GM23338 (cell line): ENCODE results near the gene PIH1D2. TPM values are rescaled to one million over a fixed set of nuclear protein-coding genes. Genes with fewer than 3 reads are reported as not detected.

Source experiments
- ATAC-seq: fragments of 200-7000 bp; cut with Tn5 transposase; 3 replicates; pipeline ENCODE4 v1.9.1; 2020
- DNase-seq: peaks from one replicate; pipeline ENCODE4 v3.0.0-alpha.2; 2015; ENCODE audit warnings: low spot score
- H2AFZ ChIP-seq: fragments of 200-600 bp; sonication (generic); 2 replicates; pipeline ENCODE4 v1.8.0; 2016; ENCODE audit warnings: antibody characterized with exemption, mild to moderate bottlenecking, moderate library complexity
- H3F3A ChIP-seq: fragments of 200-600 bp; sonication (generic); replicated peaks from 2 replicates; pipeline ENCODE4 v1.8.0; 2017; ENCODE audit warnings: antibody characterized with exemption, mixed run types, low read depth
- H3K27ac ChIP-seq: fragments of 200-600 bp; sonication (generic); 2 replicates; pipeline ENCODE4 v1.6.1; 2016; ENCODE audit warnings: low read depth
- H3K27me3 ChIP-seq: fragments of 200-600 bp; sonication (generic); 2 replicates; pipeline ENCODE4 v1.8.0; 2016; ENCODE audit warnings: mild to moderate bottlenecking, mixed run types, moderate library complexity; ENCODE audit not compliant: insufficient read depth
- H3K36me3 ChIP-seq: fragments of 200-600 bp; sonication (generic); 2 replicates; pipeline ENCODE4 v1.8.0; 2016; ENCODE audit warnings: mild to moderate bottlenecking; ENCODE audit not compliant: insufficient read depth
- H3K4me1 ChIP-seq: fragments of 200-600 bp; sonication (generic); 2 replicates; pipeline ENCODE4 v1.8.0; 2016; ENCODE audit warnings: mild to moderate bottlenecking, moderate library complexity; ENCODE audit not compliant: insufficient read depth
- H3K4me2 ChIP-seq: fragments of 200-600 bp; sonication (generic); 2 replicates; pipeline ENCODE4 v1.7.1; 2017; ENCODE audit warnings: mixed run types
- H3K4me3 ChIP-seq: fragments of 200-600 bp; sonication (generic); 2 replicates; pipeline ENCODE4 v1.6.1; 2016; ENCODE audit warnings: mixed run types
- H3K79me2 ChIP-seq: fragments of 200-600 bp; sonication (generic); replicated peaks from 2 replicates; pipeline ENCODE4 v1.8.0; 2017; ENCODE audit warnings: mild to moderate bottlenecking; ENCODE audit not compliant: insufficient read depth
- H3K9me2 ChIP-seq: fragments of 200-600 bp; sonication (generic); 2 replicates; pipeline ENCODE4 v1.8.0; 2017; ENCODE audit not compliant: insufficient read depth
- H4K20me1 ChIP-seq: fragments of 200-600 bp; sonication (generic); replicated peaks from 2 replicates; pipeline ENCODE4 v1.8.0; 2017; ENCODE audit warnings: mild to moderate bottlenecking; ENCODE audit not compliant: insufficient read depth
- H3K27ac Mint-ChIP-seq: 2 replicates; pipeline ENCODE4 v1.8.0; 2020; ENCODE audit warnings: inconsistent platforms, mild to moderate bottlenecking, moderate library complexity, mixed read lengths
- H3K27me3 Mint-ChIP-seq: 3 replicates; pipeline ENCODE4 v1.8.0; 2022; ENCODE audit warnings: low read depth, mild to moderate bottlenecking, moderate library complexity, mixed read lengths, inconsistent platforms; ENCODE audit not compliant: insufficient read depth, poor library complexity
- H3K36me3 Mint-ChIP-seq: 3 replicates; pipeline ENCODE4 v1.8.0; 2021; ENCODE audit warnings: low read depth, mild to moderate bottlenecking, inconsistent platforms, moderate library complexity, mixed read lengths
- H3K4me1 Mint-ChIP-seq: 3 replicates; pipeline ENCODE4 v1.8.0; 2020; ENCODE audit warnings: mild to moderate bottlenecking, inconsistent platforms, mixed read lengths
- H3K4me3 Mint-ChIP-seq: 3 replicates; pipeline ENCODE4 v1.8.0; 2021; ENCODE audit warnings: moderate library complexity, mild to moderate bottlenecking, inconsistent platforms, mixed read lengths
- H3K9me3 Mint-ChIP-seq: 3 replicates; pipeline ENCODE4 v1.8.0; 2020; ENCODE audit warnings: moderate library complexity, mild to moderate bottlenecking, inconsistent platforms, mixed read lengths
- CREB1 ChIP-seq: fragments of 250-450 bp; sonication (Bioruptor Pico); IDR thresholded peaks from 2 replicates; pipeline ENCODE4 v1.5.0; 2020; ENCODE audit warnings: low read depth, mild to moderate bottlenecking, moderate library complexity
- CTCF ChIP-seq, 2 experiments: fragments of 200-600 bp in 1 of 2; sonication (generic) in 1 of 2; conservative IDR thresholded peaks; 2 replicates each; pipeline versions ENCODE4 v1.5.1 to v1.6.1; 2016 to 2017; ENCODE audit warnings: antibody characterized with exemption in 2 of 2, low read depth in 2 of 2, mild to moderate bottlenecking in 2 of 2, moderate library complexity in 1 of 2
- EZH2 ChIP-seq: fragments of 200-600 bp; sonication (generic); IDR thresholded peaks from one replicate; pipeline ENCODE4 v1.8.0; 2017; ENCODE audit warnings: antibody characterized with exemption, mild to moderate bottlenecking, low read depth; ENCODE audit not compliant: unreplicated experiment
- JUNB ChIP-seq: IDR thresholded peaks from one replicate; pipeline ENCODE4 v1.6.1; 2016; ENCODE audit warnings: antibody characterized with exemption; ENCODE audit not compliant: unreplicated experiment
- REST ChIP-seq: IDR thresholded peaks from one replicate; pipeline ENCODE4 v1.6.1; 2018; ENCODE audit warnings: antibody characterized with exemption; ENCODE audit not compliant: unreplicated experiment
- ZNF114 ChIP-seq: fragments of 250-450 bp; sonication (Bioruptor Pico); IDR thresholded peaks from 2 replicates; pipeline ENCODE4 v1.5.0; 2020; ENCODE audit warnings: mild to moderate bottlenecking, moderate library complexity
- ZNF462 ChIP-seq: fragments of 250-450 bp; sonication (Bioruptor Pico); IDR thresholded peaks from 2 replicates; pipeline ENCODE4 v1.5.0; 2020; ENCODE audit warnings: mild to moderate bottlenecking, moderate library complexity
- polyA plus RNA-seq: library from polyadenylated mRNA; unstranded; fragments of >200 nt; fragmentation: Nextera tagmentation; extraction: Ambion mirVana; gene quantifications from 2 replicates; pipeline ENCODE4 v1.2.1, GENCODE V29; 2016
- total RNA-seq: library from RNA; depleted of rRNA; stranded (reverse); fragments of >200 nt; shearing (Covaris generic); gene quantifications from 2 replicates; pipeline ENCODE4 v1.2.3, GENCODE V29; 2014

Gene PIH1D2
- total and polyA plus RNA-seq, 2 experiments from 2014 or later = 0.80 to 0.89 TPM

DNA sequence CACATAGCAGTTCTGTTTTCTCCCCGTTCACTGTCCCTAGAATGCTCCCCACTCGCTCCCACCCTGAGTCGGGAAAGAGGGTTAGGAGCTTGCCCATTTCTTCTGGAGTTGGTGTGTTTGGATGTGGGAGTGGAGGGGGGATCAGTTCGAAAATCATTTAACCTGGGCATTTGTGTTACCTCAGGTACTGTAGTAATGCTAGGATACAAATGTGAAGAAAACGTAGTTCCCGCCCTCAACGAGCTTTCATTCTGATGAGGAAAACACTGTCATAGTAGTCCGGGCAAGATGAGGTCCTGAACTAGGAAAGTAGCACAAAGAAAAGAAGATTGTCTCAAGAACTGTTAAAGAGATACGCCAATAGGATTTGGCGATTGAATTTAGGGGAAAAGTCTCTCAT, 13.4 kb upstream of the PIH1D2 start:
- Mint-ChIP-seq H3K27me3 (peaks cover 19% of the 10 kb centered on the region), H3K27ac (peak overlapping the region; percentile 98), H3K4me1 (peaks cover 20% of the 10 kb centered on the region), H3K4me3 (peak overlapping the region; percentile 100), H3K36me3 (peaks cover 94% of the 10 kb centered on the region), H3K9me3 (peaks cover 4% of the 10 kb centered on the region; the same call in 2 of the 3 replicates)
- H3K79me2 ChIP-seq = peaks cover 53% of the 10 kb centered on the region
- H2AFZ ChIP-seq = 0 out of 2 replicates have a peak overlapping the region, but pooled peaks have one; percentile 70
- peak overlapping the region; percentile 67 for H3K27ac ChIP-seq
- TF ChIP-seq CREB1 (CRISPR knock-in tag) = no peak
- no peak for TF ChIP-seq ZNF462 (CRISPR knock-in tag)
- no peak for TF ChIP-seq REST
- no peak for TF ChIP-seq EZH2
- no peak for TF ChIP-seq CTCF (conservative IDR thresholded peaks at IDR 0.05; ENCODE audit: low read depth in 2 of 2)
- no peak for TF ChIP-seq JUNB
- TF ChIP-seq ZNF114 (CRISPR knock-in tag) = no peak
- peaks cover 7% of the 10 kb centered on the region; the same call in 1 of the 2 replicates for H3F3A ChIP-seq
- H3K36me3 ChIP-seq = peaks cover 62% of the 10 kb centered on the region
- peaks cover 7% of the 10 kb centered on the region for H3K4me1 ChIP-seq
- no peaks in the 10 kb centered on the region for H3K9me2 ChIP-seq
- H3K4me3 ChIP-seq = peak overlapping the region; percentile 91
- DNase-seq (peak; percentile 15), ATAC-seq (no peak; the same call in 2 of the 3 replicates)
- no peaks in the 10 kb centered on the region for H3K27me3 ChIP-seq
- H4K20me1 ChIP-seq = peaks cover 12% of the 10 kb centered on the region
- H3K4me2 ChIP-seq = peak overlapping the region; percentile 95
